Type B pancreatic cell (in vitro differentiated cells): ENCODE measurements around the gene MRPL52. TPM values are rescaled to one million over a fixed set of nuclear protein-coding genes. Genes with fewer than 3 reads are reported as not detected.
A peak's percentile ranks its signal among the peaks of the same experiment; 100 is the strongest.

Source experiments
- DNase-seq: peaks from one replicate; pipeline ENCODE4 v3.0.0; 2021; ENCODE audit warnings: mixed read lengths; ENCODE audit not compliant: unreplicated experiment; ENCODE audit errors: extremely low spot score
- H3K27ac Mint-ChIP-seq: 2 replicates; pipeline ENCODE4 v1.8.0; 2021; ENCODE audit warnings: mild to moderate bottlenecking, mixed read lengths
- H3K27me3 Mint-ChIP-seq: 2 replicates; pipeline ENCODE4 v1.8.0; 2021; ENCODE audit warnings: mixed read lengths
- H3K36me3 Mint-ChIP-seq: 2 replicates; pipeline ENCODE4 v1.8.0; 2021; ENCODE audit warnings: mixed read lengths
- H3K4me1 Mint-ChIP-seq: one replicate; pipeline ENCODE4 v1.8.0; 2021; ENCODE audit warnings: mixed read lengths; ENCODE audit not compliant: unreplicated experiment
- H3K4me3 Mint-ChIP-seq: 2 replicates; pipeline ENCODE4 v1.8.0; 2021; ENCODE audit warnings: mild to moderate bottlenecking, mixed read lengths
- H3K9me3 Mint-ChIP-seq: 2 replicates; pipeline ENCODE4 v1.8.0; 2021; ENCODE audit warnings: mixed read lengths
- CTCF ChIP-seq: fragments of 200-600 bp; sonication (generic); conservative IDR thresholded peaks from 2 replicates; pipeline ENCODE4 v1.5.0; 2021; ENCODE audit warnings: antibody characterized with exemption, mild to moderate bottlenecking
- total RNA-seq: library from RNA; stranded (reverse); gene quantifications from 2 replicates; pipeline ENCODE4 v1.2.1, GENCODE V29; 2021; ENCODE audit warnings: low replicate concordance

The MRPL52 gene
- total RNA-seq, 1 donor from 2014 or later, result 96.6 TPM

GRCh38 chr14:22870811-22871223, 41.1 kb downstream of the MRPL52 start:
- H3K36me3 Mint-ChIP-seq, result peaks cover 9% of the 10 kb centered on the region
- H3K4me1 Mint-ChIP-seq, result peaks cover 14% of the 10 kb centered on the region
- no peak for TF ChIP-seq CTCF
- H3K27me3 Mint-ChIP-seq, result no peaks in the 10 kb centered on the region
- H3K9me3 Mint-ChIP-seq, result no peaks in the 10 kb centered on the region
- peak overlapping the region; percentile 99 for H3K27ac Mint-ChIP-seq
- no peak for DNase-seq
- peak overlapping the region; percentile 98 for H3K4me3 Mint-ChIP-seq

DNA sequence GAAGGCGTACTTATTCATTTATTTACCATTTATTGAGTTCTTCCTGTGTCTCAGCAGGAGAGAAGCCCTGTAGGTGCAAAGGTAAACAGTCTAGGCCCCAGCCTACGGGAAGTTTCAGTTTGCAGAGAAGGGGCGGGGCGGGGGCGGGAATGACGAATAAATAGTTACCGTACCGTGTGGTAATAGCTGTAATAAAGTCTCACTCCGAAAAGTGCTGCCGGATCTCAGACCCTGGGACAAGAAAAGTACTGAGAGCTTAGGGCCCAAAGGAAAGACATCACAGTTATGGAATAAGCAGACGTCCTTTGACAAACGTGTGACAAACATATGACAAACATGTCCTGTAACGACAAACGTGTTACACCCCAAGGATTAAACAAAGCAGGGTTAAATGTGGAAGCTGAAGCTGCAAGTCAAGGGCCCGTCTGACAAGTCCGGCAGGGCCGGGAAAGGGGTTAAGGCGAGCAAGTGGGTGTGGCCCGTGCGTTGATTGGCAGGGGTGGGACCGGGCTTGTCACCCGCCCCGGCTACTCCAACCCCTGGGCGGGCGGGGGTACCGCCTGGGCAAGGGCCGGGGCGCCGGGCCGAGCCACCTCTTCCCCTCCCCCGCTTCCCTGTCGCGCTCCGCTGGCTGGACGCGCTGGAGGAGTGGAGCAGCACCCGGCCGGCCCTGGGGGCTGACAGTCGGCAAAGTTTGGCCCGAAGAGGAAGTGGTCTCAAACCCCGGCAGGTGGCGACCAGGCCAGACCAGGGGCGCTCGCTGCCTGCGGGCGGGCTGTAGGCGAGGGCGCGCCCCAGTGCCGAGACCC, 41.7 kb downstream of the MRPL52 start, which contains the start of gene LRP10:
Gene LRP10 (plus strand): TSS at position 517 of the 809 bp plus-strand sequence. CDS start 564 bp downstream, outside the sequence.
- Mint-ChIP-seq H3K4me1 (peaks cover 14% of the 10 kb centered on the region), H3K4me3 (peak within 1 kb of the TSS; percentile 98), H3K27ac (peak within 1 kb of the TSS; percentile 99), H3K27me3 (no peaks in the 10 kb centered on the region), H3K9me3 (no peaks in the 10 kb centered on the region), H3K36me3 (peaks cover 9% of the 10 kb centered on the region)
- no peak for TF ChIP-seq CTCF
- DNase-seq, result peak; percentile 87

GRCh38 chr14:22872033-22872832, 42.5 kb downstream of the MRPL52 start:
- Mint-ChIP-seq H3K36me3 (peaks cover 9% of the 10 kb centered on the region), H3K27ac (peak overlapping the region; percentile 99), H3K4me3 (peak overlapping the region; percentile 98), H3K9me3 (no peaks in the 10 kb centered on the region), H3K27me3 (no peaks in the 10 kb centered on the region), H3K4me1 (peaks cover 14% of the 10 kb centered on the region)
- DNase-seq, result peak; percentile 87
- TF ChIP-seq CTCF, result peak; percentile 97

DNA sequence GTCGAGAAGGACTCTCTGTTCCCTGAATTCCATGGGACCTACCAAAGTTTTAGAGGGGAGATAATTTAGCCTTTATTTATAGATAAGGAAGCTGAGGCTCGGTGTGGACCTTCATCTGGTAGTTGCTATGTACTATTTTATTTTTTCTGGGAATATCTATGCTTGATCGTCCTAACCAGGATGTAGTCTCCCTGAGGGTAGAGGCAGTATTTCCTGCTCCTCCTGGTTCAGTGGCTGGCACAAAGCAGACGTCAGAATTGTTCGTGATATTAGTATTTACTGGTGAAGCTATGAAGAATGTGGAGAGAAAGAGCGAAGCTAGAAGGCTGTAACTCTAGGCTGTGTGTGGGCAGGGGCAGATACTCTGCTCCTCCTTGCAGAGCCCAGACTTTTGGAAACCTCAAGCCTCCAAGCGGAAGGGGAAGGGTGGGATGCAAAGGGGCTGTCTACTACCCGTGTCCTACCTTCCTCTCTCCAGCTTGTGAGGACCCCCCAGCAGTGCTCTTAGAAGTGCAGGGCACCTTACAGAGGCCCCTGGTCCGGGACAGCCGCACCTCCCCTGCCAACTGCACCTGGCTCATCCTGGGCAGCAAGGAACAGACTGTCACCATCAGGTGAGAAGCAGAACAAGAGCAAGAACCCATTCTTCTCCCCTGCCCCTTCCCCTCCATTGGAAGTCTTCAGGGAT, 43.3 kb downstream of the MRPL52 start:
- no peak for DNase-seq
- H3K36me3 Mint-ChIP-seq, result peaks cover 11% of the 10 kb centered on the region
- H3K27ac Mint-ChIP-seq, result peak overlapping the region; percentile 93

More for the DNA sequence above, 43.3 kb downstream of the MRPL52 start:
- Mint-ChIP-seq H3K4me1 (peaks cover 14% of the 10 kb centered on the region), H3K27me3 (no peaks in the 10 kb centered on the region), H3K4me3 (peak overlapping the region; percentile 91), H3K9me3 (no peaks in the 10 kb centered on the region)
- TF ChIP-seq CTCF, result peak; percentile 30
